ENCODE measurements around the gene TNFAIP1. TPM values are rescaled to one million over a fixed set of nuclear protein-coding genes. Genes with fewer than 3 reads are reported as not detected.

TNFAIP1 gene
- total and polyA plus RNA-seq, 5 donors from 2014 or later: 6.5 to 15.7 (median 9.7) TPM

GRCh38 chr17:28364665-28365363, 29.3 kb downstream of the TNFAIP1 start, which contains the start of gene SEBOX:
Gene SEBOX (minus strand): TSS chr17:28365199. CDS start chr17:28365151, 48 bp downstream.
- Histone ChIP-seq H3K27ac (ENCODE audit: insufficient read depth, low read length, poor library complexity, severe bottlenecking) (no peak within 1 kb of the TSS), H3K27me3 (ENCODE audit: control insufficient read depth, insufficient read depth, low read length) (no peaks in the 10 kb centered on the region), H3K4me3 (ENCODE audit: low read depth, low read length) (no peak within 1 kb of the TSS), H3K4me1 (ENCODE audit: control insufficient read depth, insufficient read depth, low read length, poor library complexity, severe bottlenecking) (no peaks in the 10 kb centered on the region), H3K9me3 (ENCODE audit: control insufficient read depth in 2 of 2, low read length in 2 of 2) (no peaks in the 10 kb centered on the region), H3K36me3 (ENCODE audit: control insufficient read depth, insufficient read depth, low read length) (peaks cover 47% of the 10 kb centered on the region)
- no peaks in the 10 kb centered on the region for H3K27me3 Mint-ChIP-seq
- peaks cover 0 to 2% (median 0%) of the 10 kb centered on the region in 4 donors for H3K4me1 Mint-ChIP-seq
- ATAC-seq (ENCODE audit: low read depth in 2 of 2): no peak
- no peak within 1 kb of the TSS for H3K4me3 Mint-ChIP-seq
- DNase-seq: no peak
- H3K27ac Mint-ChIP-seq: no peak within 1 kb of the TSS
- peaks cover 11% of the 10 kb centered on the region for H3K36me3 Mint-ChIP-seq
- no peaks in the 10 kb centered on the region for H3K9me3 Mint-ChIP-seq

- H3K27me3 Mint-ChIP-seq: no peaks in the 10 kb centered on the region
- H3K27ac Mint-ChIP-seq: no peak overlapping the region
These were observed 29.9 kb downstream of the TNFAIP1 start for GRCh38 chr17:28365487-28365886.

DNA sequence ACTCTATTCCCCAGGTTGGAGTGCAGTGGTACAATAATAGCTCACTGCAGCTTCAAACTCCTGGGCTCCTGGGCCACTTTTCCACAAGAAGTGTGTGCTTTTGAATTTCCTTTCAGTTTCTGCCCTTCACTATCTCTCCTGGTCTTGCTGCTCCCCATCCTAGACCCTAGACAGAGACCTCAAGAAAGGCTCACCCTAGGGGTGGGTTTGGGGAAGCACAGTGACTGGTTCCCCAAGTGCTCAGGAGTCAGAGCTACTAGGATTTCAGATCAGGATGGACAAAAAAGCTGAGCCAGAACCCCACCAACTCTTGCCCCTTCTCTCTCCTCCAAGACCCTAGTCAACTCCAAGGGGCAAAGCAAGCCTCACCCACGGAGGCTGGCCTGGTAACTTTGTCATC, 31.0 kb downstream of the TNFAIP1 start:
- peak overlapping the region in 1 of 4 donors; percentile 33 for H3K4me3 Mint-ChIP-seq

More at GRCh38 chr17:28365487-28365886, 29.9 kb downstream of the TNFAIP1 start:
- Histone ChIP-seq H3K27me3 (ENCODE audit: control insufficient read depth, insufficient read depth, low read length) (no peaks in the 10 kb centered on the region), H3K9me3 (ENCODE audit: control insufficient read depth in 2 of 2, low read length in 2 of 2) (no peaks in the 10 kb centered on the region), H3K4me3 (ENCODE audit: low read depth, low read length) (no peak overlapping the region), H3K36me3 (ENCODE audit: control insufficient read depth, insufficient read depth, low read length) (peaks cover 40% of the 10 kb centered on the region), H3K27ac (ENCODE audit: insufficient read depth, low read length, poor library complexity, severe bottlenecking) (no peak overlapping the region), H3K4me1 (ENCODE audit: control insufficient read depth, insufficient read depth, low read length, poor library complexity, severe bottlenecking) (no peaks in the 10 kb centered on the region)
- Mint-ChIP-seq H3K4me1 (peaks cover 0 to 9% (median 2%) of the 10 kb centered on the region in 4 donors), H3K4me3 (no peak overlapping the region), H3K9me3 (no peaks in the 10 kb centered on the region), H3K36me3 (peaks cover 8% of the 10 kb centered on the region)
- no peak for ATAC-seq (ENCODE audit: low read depth in 2 of 2)
- no peak for DNase-seq

DNA sequence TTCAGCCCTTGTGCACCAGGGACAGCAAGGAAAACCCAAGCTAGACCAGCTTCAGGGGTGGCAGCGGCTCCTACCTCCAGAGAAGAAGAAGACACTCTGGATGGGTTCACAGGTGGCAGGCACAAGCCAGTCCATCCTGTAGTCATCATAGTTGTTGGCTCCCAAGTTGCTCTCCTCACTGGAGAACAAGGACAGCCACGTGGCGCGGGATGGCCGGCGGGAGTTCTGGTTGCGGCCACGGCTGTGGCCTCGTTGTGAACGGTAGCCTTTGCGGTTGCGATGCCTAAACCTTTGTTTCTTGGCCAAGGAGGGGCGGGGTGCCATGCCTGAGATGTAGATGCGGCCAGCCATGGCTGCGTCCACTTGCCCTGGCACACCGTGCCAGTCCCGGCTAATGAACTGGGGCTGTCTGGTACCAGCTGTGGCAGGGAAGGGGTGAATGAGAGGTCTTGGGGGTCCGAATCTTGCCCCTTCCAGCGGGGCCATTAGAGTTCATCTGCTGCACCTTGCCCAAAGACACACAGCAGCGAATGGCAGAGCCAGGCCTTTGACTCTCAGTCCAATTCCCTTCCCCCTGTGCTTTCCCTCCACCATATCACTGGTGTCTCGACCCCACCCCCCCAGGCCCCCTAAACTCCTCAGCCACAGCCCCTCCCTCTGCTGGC, 32.2 kb downstream of the TNFAIP1 start:
- Mint-ChIP-seq H3K27ac (no peak overlapping the region), H3K27me3 (no peaks in the 10 kb centered on the region), H3K9me3 (no peaks in the 10 kb centered on the region), H3K4me1 (peaks cover 0 to 20% (median 10%) of the 10 kb centered on the region in 4 donors), H3K36me3 (no peaks in the 10 kb centered on the region), H3K4me3 (peak overlapping the region in 1 of 4 donors; percentile 44)
- no peaks in the 10 kb centered on the region for H3K9me3 ChIP-seq (ENCODE audit: control insufficient read depth in 2 of 2, low read length in 2 of 2)
- no peak overlapping the region for H3K27ac ChIP-seq (ENCODE audit: insufficient read depth, low read length, poor library complexity, severe bottlenecking)
- peaks cover 15% of the 10 kb centered on the region for H3K4me1 ChIP-seq (ENCODE audit: control insufficient read depth, insufficient read depth, low read length, poor library complexity, severe bottlenecking)
- no peak for ATAC-seq (ENCODE audit: low read depth in 2 of 2)
- DNase-seq: no peak
- peaks cover 19% of the 10 kb centered on the region for H3K36me3 ChIP-seq (ENCODE audit: control insufficient read depth, insufficient read depth, low read length)
- H3K4me3 ChIP-seq (ENCODE audit: low read depth, low read length): no peak overlapping the region
- no peaks in the 10 kb centered on the region for H3K27me3 ChIP-seq (ENCODE audit: control insufficient read depth, insufficient read depth, low read length)

More for the DNA sequence above, 31.0 kb downstream of the TNFAIP1 start:
- H3K4me1 ChIP-seq (ENCODE audit: control insufficient read depth, insufficient read depth, low read length, poor library complexity, severe bottlenecking): peaks cover 4% of the 10 kb centered on the region
- Mint-ChIP-seq H3K36me3 (no peaks in the 10 kb centered on the region), H3K27ac (peak overlapping the region in 1 of 3 donors; percentile 56), H3K4me1 (peaks cover 0 to 17% (median 6%) of the 10 kb centered on the region in 4 donors), H3K27me3 (no peaks in the 10 kb centered on the region), H3K9me3 (no peaks in the 10 kb centered on the region)
- no peak overlapping the region for H3K27ac ChIP-seq (ENCODE audit: insufficient read depth, low read length, poor library complexity, severe bottlenecking)
- ATAC-seq (ENCODE audit: low read depth in 2 of 2): no peak
- no peak overlapping the region for H3K4me3 ChIP-seq (ENCODE audit: low read depth, low read length)
- DNase-seq: no peak
- H3K27me3 ChIP-seq (ENCODE audit: control insufficient read depth, insufficient read depth, low read length): no peaks in the 10 kb centered on the region
- no peaks in the 10 kb centered on the region for H3K9me3 ChIP-seq (ENCODE audit: control insufficient read depth in 2 of 2, low read length in 2 of 2)
- H3K36me3 ChIP-seq (ENCODE audit: control insufficient read depth, insufficient read depth, low read length): peaks cover 29% of the 10 kb centered on the region

DNA sequence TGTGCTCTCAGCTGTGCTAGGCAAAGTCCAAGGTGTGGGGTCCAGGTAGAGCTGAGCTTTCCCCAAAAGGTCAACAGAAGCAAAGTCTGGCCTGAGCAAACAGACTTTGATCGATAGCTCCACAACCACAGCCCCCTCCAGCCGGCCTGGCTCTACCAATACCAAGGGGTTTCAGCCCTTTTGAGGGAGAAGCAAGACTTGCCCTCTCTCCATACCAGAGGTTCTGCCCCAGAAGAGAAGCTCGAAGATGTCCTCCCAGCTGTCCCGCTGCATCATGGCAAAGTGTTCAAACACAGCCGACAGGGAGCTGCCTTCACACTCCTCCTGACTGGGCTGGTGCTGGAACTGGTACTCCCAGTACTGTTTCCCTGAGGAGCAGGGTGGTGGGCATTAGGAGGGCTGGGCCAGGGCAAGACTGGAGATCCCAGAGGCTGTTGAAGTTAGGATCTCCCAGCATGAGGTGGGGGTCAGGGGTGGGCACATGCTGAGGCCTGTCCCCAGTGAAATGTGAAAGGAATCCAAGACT, 32.8 kb downstream of the TNFAIP1 start:
- H3K4me1 ChIP-seq (ENCODE audit: control insufficient read depth, insufficient read depth, low read length, poor library complexity, severe bottlenecking): peaks cover 21% of the 10 kb centered on the region
- H3K9me3 ChIP-seq (ENCODE audit: control insufficient read depth in 2 of 2, low read length in 2 of 2): no peaks in the 10 kb centered on the region
- peaks cover 13% of the 10 kb centered on the region for H3K36me3 ChIP-seq (ENCODE audit: control insufficient read depth, insufficient read depth, low read length)
- H3K4me1 Mint-ChIP-seq: peaks cover 0 to 26% (median 15%) of the 10 kb centered on the region in 4 donors
- no peaks in the 10 kb centered on the region for H3K27me3 ChIP-seq (ENCODE audit: control insufficient read depth, insufficient read depth, low read length)
- no peak overlapping the region for H3K4me3 ChIP-seq (ENCODE audit: low read depth, low read length)
- H3K9me3 Mint-ChIP-seq: no peaks in the 10 kb centered on the region
- ATAC-seq (ENCODE audit: low read depth in 2 of 2) (no peak), DNase-seq (no peak)
- H3K27me3 Mint-ChIP-seq: no peaks in the 10 kb centered on the region
- no peak overlapping the region for H3K27ac ChIP-seq (ENCODE audit: insufficient read depth, low read length, poor library complexity, severe bottlenecking)
- peak overlapping the region in 1 of 4 donors; percentile 44 for H3K4me3 Mint-ChIP-seq
- no peaks in the 10 kb centered on the region for H3K36me3 Mint-ChIP-seq
- H3K27ac Mint-ChIP-seq: peak overlapping the region in 2 of 3 donors; percentile 9 to 11

DNA sequence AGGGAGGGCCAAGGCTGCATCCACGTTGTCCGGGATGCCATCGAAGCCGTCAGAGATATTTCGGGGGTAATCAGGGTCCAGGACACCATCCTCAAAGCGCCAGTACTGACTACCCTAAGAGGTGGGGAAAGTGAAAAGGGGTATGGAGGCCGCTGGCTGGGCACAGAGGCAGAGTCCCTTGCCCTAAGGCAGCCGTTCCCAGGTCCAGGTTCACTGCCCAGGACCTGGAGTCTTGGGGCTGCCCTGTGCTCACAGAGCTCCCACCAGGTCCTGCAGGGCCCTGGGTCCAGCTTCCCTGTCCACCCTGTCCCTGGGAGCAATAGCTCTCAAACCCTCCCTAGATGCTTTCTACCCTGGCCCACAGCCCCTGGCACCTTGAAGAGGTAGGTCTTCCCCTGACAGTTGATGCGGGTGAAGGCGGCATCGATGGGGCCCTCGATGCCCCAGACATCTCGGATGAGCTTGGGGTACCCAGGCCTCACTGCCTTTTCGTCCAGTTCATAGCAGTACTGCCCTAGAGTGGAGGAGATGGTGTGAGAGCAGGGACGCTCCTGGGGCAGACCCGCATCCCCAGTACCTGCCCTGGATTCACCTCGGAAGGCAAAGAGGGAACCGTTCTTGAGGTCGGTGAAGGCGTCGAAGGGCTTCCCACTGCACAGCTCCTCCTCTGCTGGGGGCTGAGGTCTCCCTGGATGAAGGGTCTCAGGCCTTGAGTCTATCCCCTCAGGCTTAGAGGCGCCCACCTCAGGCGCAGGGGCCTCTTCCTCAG, 33.5 kb downstream of the TNFAIP1 start:
- Mint-ChIP-seq H3K4me3 (peak overlapping the region in 3 of 4 donors; percentile 43 to 88 (median 57)), H3K27ac (no peak overlapping the region), H3K4me1 (peaks cover 0 to 32% (median 19%) of the 10 kb centered on the region in 4 donors), H3K27me3 (no peaks in the 10 kb centered on the region), H3K9me3 (no peaks in the 10 kb centered on the region), H3K36me3 (no peaks in the 10 kb centered on the region)
- Histone ChIP-seq H3K36me3 (ENCODE audit: control insufficient read depth, insufficient read depth, low read length) (peaks cover 6% of the 10 kb centered on the region), H3K27me3 (ENCODE audit: control insufficient read depth, insufficient read depth, low read length) (no peaks in the 10 kb centered on the region), H3K4me1 (ENCODE audit: control insufficient read depth, insufficient read depth, low read length, poor library complexity, severe bottlenecking) (peaks cover 23% of the 10 kb centered on the region), H3K4me3 (ENCODE audit: low read depth, low read length) (no peak overlapping the region), H3K27ac (ENCODE audit: insufficient read depth, low read length, poor library complexity, severe bottlenecking) (no peak overlapping the region), H3K9me3 (ENCODE audit: control insufficient read depth in 2 of 2, low read length in 2 of 2) (no peaks in the 10 kb centered on the region)
- ATAC-seq (ENCODE audit: low read depth in 2 of 2) (no peak), DNase-seq (no peak)

DNA sequence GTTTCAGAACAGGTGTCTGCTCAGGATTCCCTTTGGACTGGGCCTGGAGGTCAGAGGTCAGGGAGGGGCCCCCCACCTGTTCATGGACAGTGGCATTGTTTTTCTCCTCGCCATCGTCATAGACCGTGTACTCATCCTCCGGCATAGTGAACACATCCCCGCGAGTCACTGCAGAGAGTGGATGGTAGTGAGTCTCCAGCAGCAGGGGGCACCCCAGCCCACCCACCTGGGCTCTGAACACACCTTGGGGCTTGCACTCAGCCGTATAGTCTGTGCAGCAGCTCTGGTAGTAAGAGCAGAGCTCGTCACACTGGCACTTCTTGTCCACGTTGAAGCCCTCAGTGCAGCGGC, 34.1 kb downstream of the TNFAIP1 start:
- Histone ChIP-seq H3K27ac (ENCODE audit: insufficient read depth, low read length, poor library complexity, severe bottlenecking) (no peak overlapping the region), H3K9me3 (ENCODE audit: control insufficient read depth in 2 of 2, low read length in 2 of 2) (no peaks in the 10 kb centered on the region), H3K4me3 (ENCODE audit: low read depth, low read length) (no peak overlapping the region), H3K4me1 (ENCODE audit: control insufficient read depth, insufficient read depth, low read length, poor library complexity, severe bottlenecking) (peaks cover 23% of the 10 kb centered on the region), H3K36me3 (ENCODE audit: control insufficient read depth, insufficient read depth, low read length) (peaks cover 4% of the 10 kb centered on the region), H3K27me3 (ENCODE audit: control insufficient read depth, insufficient read depth, low read length) (no peaks in the 10 kb centered on the region)
- Mint-ChIP-seq H3K27me3 (no peaks in the 10 kb centered on the region), H3K4me1 (peaks cover 0 to 32% (median 19%) of the 10 kb centered on the region in 4 donors), H3K9me3 (no peaks in the 10 kb centered on the region), H3K27ac (peak overlapping the region in 2 of 3 donors; percentile 48 to 96), H3K4me3 (peak overlapping the region; percentile 29 to 99 (median 92)), H3K36me3 (no peaks in the 10 kb centered on the region)
- no peak for DNase-seq
- ATAC-seq (ENCODE audit: low read depth in 2 of 2): no peak
